ENCODE measurements around the gene DIPK1B.

DIPK1B gene

DNA sequence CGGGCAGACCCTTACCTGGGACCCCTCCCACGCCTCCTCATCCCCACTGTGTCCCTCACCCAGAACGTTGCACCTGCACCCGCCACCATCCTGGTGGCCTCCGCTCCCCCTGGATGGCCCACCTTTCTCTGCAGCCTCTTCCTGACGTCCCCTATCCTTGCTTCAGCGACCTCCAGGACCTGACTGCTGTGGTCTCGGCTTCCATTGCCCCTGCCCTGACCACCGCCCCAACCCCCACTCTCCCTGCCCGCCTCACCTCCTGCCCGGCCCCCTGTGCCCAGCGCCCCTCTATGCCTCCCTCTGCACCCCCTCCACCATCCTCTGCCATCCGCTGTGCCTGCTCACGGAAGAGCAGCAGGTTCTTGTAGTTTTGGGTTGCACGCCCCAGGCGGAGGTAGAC, 28.1 kb downstream of the DIPK1B start:
- DNase-seq, result no peak

GRCh38 chr9:136740971-136741882, 28.9 kb downstream of the DIPK1B start:
- DNase-seq, result no peak

DNA sequence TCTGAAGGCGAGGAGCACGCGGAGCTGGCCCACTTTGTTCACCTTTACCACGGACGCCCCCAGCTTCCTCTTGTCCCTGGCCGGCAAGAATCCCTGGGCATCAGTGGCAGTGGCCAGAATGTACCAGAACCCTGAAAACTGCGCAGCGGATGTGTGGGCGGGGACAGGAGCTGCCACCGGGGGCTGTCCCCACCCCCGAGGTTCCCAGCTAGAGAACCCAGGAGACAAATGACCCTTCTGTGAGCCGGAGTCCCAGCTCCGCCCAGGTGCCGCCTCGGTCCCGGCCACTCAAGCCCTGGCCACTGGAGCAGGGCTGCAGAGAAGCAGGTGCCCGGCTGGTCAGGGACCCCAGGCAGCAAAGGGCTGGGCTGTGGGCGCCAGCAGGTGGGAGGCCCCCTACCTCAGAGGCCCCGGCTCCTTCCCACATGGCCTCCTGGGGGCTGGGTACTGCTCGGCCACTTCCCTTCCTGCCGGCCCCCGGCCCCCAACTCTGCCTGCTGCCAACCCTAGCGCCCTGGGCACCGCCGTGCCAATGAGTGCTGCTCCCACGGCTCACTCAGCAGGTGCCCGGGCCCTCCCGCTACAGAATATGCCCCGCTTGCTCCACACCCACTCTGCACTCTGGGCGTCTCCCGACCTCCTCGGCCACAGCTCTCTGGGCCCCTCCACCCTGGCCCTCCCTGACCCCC, 29.7 kb downstream of the DIPK1B start:
- no peak for DNase-seq

GRCh38 chr9:136742591-136743391, 30.4 kb downstream of the DIPK1B start, which contains the start of gene LCN10:
Gene LCN10 (minus strand): TSS chr9:136742940. CDS start chr9:136742903, 37 bp downstream.
- no peak for DNase-seq

- no peak for DNase-seq
Measured at GRCh38 chr9:136743639-136744211, 31.4 kb downstream of the DIPK1B start.

GRCh38 chr9:136744773-136745172, 32.4 kb downstream of the DIPK1B start:
- no peak for DNase-seq

- no peak for DNase-seq
Measured at GRCh38 chr9:136745389-136746154, 33.2 kb downstream of the DIPK1B start.

DNA sequence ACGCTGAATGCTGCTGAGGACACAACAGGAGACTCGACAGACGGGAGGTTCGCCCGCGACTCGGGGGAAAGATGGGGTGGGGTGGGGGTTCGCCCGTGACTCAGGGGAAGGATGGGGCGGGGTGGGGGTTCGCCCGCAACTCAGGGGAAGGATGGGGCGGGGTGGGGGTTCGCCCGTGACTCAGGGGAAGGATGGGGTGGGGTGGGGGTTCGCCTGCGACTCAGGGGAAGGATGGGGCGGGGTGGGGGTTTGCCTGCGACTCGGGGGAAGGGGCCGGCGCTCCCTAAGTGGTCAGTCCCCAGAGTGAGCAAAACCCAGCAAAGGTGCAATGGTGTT, 33.8 kb downstream of the DIPK1B start:
- DNase-seq, result no peak

DNA sequence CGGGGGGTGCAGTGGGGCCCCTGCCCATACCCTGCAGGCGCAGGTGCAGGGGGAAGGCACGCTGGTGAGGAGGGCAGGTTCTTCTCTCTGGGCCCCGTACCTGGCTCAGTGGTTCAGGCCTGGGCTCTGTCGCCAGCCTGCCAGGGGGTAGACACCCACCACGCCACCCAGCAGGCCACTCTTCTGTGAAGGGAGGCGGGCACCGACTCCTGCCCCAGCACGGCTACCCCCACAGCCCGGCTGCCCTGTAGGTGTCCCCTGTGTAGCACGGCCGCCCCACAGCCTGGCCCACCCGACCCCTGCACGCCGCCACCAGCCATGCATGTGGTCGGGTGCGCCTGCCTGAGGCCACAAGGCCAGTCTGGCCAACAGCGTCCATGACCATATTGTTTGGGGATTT, 34.2 kb downstream of the DIPK1B start:
- DNase-seq, result no peak

GRCh38 chr9:136747161-136748060, 35.0 kb downstream of the DIPK1B start:
- no peak for DNase-seq

DNA sequence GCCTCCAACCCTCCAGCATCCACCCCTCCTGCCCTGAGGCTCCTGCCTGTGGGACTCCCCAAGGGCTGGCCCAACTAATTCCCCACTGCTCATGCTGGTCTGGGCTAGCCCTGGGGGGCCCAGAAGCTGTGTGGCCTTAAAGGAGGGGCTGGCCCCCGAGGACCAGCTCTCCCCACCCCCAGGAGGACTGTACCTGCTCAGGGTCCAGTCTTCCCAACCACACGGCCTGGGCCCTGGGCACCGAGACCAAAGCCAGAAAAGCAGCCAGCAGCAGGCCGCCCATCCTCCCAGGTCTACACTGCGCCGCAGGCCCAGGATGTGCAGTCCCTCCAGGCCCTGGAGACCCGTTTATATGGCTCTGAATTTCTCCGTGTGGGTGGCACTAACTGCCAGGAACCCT, 35.8 kb downstream of the DIPK1B start, which contains the start of gene LCN6:
LCN6 (minus strand) TSS at position 325 of the 400 bp plus-strand sequence; CDS start at position 283, 42 bp downstream.
- no peak for DNase-seq

- DNase-seq, result no peak
Measured at GRCh38 chr9:136748666-136749611, 36.6 kb downstream of the DIPK1B start.

- no peak for DNase-seq
Measured at GRCh38 chr9:136750526-136750925, 38.2 kb downstream of the DIPK1B start.

GRCh38 chr9:136751244-136751643, 38.9 kb downstream of the DIPK1B start:
- DNase-seq, result no peak

DNA sequence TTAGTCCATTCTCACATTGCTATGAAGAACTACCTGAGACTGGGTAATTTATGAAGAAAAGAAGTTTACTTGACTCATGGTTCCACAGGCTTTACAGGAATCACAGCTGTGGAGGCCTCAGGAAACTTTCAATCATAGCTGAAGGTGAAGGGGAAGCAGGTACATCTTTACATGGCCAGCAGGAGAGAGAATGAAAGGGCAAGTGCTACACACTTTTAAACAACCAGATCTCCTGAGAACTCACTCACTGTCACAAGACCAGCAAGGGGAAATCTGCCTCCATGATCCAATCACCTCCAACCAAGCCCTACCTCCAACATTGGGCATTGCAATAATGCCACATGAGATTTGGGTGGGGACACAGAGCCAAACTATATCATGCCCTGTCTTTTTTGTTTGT, 39.4 kb downstream of the DIPK1B start:
- DNase-seq, result no peak

DNA sequence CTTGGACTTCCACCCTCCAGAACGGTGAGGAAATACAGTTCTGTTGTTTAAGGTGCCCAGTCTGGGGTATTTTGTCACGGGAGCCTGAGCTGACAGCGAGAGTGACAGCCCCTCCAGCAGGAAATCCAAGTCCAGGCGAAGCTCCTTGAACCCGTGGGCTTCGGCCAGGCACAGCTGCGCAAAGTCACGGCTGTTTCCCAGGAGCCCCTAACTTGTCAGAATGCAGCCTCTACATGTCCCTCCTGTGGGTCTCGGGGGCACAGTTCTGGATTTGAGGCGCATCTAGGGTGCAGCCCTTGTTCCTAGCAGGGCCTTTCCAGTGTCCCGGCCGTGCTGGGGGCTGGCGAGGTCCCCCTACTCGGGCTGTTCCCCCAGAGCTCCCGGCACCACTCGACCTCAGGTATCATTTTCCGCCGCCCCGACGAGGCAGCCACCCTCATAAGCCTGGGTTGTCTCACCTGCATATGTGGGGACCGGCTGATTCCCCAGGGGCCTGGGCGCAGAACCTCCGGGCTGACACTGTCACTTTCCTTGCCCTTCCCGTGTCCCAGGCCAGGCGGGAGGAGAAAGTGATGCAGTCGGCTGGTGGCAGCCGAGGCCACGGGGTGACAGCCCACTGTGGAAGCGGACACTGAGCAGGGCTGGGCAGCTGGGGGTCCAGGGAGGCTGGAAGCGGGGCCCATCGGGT, 41.1 kb downstream of the DIPK1B start:
- DNase-seq, result no peak

- peak in 1 of 2 donors; percentile 45 for DNase-seq
Measured at GRCh38 chr9:136754059-136754572, 41.7 kb downstream of the DIPK1B start.

DNA sequence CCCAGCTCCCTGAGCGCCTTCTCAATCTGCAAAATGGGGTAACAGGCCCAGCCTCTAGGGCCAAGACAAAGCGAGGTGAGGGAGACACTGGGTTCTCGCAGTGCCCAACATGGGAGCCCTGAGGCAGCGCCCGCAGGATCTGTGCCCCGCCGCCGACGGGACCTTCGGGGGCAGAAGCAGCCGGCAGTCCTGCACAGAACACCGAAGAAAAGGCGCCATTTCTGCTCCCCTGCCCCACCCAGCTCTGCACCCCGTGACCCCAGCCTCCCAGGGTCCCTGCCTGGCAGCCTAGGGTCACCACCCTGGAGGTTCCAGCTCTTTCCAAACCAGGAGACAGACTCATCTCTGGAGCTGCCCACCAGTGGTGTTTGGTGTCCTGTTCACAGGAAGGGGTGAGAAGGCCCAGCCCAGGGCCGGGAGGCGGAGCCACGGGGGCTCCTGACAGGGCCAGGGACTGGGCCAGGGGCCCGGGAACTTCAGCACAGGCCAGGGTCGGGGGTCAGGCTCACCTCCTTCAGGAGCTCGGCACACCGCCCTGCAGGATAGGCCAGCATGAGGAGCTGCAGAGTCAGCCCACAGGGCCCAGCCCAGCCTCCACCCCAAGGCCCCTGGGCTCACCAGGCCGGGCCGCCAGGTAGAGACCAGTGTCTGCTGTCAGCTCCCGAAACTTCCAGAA, 42.4 kb downstream of the DIPK1B start:
- no peak for DNase-seq
